HCEC 1CT (cell line): Measurements from ENCODE around the gene MAST3.
A peak's percentile ranks its signal among the peaks of the same experiment; 100 is the strongest.

Experiments
- DNase-seq: peaks from one replicate; pipeline ENCODE4 v3.0.0-alpha.2; 2017

Gene MAST3

GRCh38 chr19:18097217-18097992, at the start of gene MAST3:
Gene MAST3, plus strand, starts transcription at chr19:18097778. Its CDS starts 15 bp downstream, at chr19:18097793.
- peak; percentile 54 for DNase-seq

GRCh38 chr19:18049385-18049784, 48.2 kb upstream of the MAST3 start:
- DNase-seq = peak; percentile 4

- no peak for DNase-seq
Measured at GRCh38 chr19:18051887-18052286, 45.7 kb upstream of the MAST3 start.

GRCh38 chr19:18053576-18054219, 43.9 kb upstream of the MAST3 start:
- DNase-seq = peak; percentile 4

GRCh38 chr19:18055967-18056366, 41.6 kb upstream of the MAST3 start:
- DNase-seq = no peak

GRCh38 chr19:18057557-18057956, 40.0 kb upstream of the MAST3 start:
- DNase-seq = no peak

GRCh38 chr19:18058208-18059009, 39.2 kb upstream of the MAST3 start:
- peak; percentile 62 for DNase-seq

- DNase-seq = no peak
Measured at GRCh38 chr19:18059297-18059696, 38.3 kb upstream of the MAST3 start.

GRCh38 chr19:18059902-18060301, 37.7 kb upstream of the MAST3 start:
- DNase-seq = no peak

GRCh38 chr19:18060472-18060871, 37.1 kb upstream of the MAST3 start:
- no peak for DNase-seq

GRCh38 chr19:18062028-18062427, 35.5 kb upstream of the MAST3 start:
- no peak for DNase-seq

GRCh38 chr19:18063463-18063862, 34.1 kb upstream of the MAST3 start:
- peak; percentile 17 for DNase-seq

- DNase-seq = no peak
Measured at GRCh38 chr19:18065173-18065495, 32.4 kb upstream of the MAST3 start.

- no peak for DNase-seq
Measured at GRCh38 chr19:18068395-18068794, 29.2 kb upstream of the MAST3 start.

- DNase-seq = no peak
Measured at GRCh38 chr19:18069383-18069782, 28.2 kb upstream of the MAST3 start.

- DNase-seq = no peak
Measured at GRCh38 chr19:18070181-18070580, 27.4 kb upstream of the MAST3 start.

- no peak for DNase-seq
Measured at GRCh38 chr19:18072335-18072734, 25.2 kb upstream of the MAST3 start.

GRCh38 chr19:18073197-18073596, 24.4 kb upstream of the MAST3 start:
- no peak for DNase-seq

GRCh38 chr19:18074192-18074591, 23.4 kb upstream of the MAST3 start:
- DNase-seq = no peak

- DNase-seq = no peak
Measured at GRCh38 chr19:18083929-18084684, 13.5 kb upstream of the MAST3 start.

- DNase-seq = no peak
Measured at GRCh38 chr19:18085702-18086457, 11.7 kb upstream of the MAST3 start.

GRCh38 chr19:18086590-18087138, 10.9 kb upstream of the MAST3 start, which contains the start of gene IL12RB1:
Gene IL12RB1, minus strand, starts transcription at chr19:18086934. Its CDS starts 111 bp downstream, at chr19:18086823.
- no peak for DNase-seq
